Spleen (tissue), 7 donors: Measurements from ENCODE around the gene SUPT3H.
"Not testable (repeated sequence)": the region's sequence is repeated elsewhere in the genome, so short reads cannot be mapped to it uniquely, and the experiment has no call there.

ENCODE experiments used
- POLR2A ChIP-seq, 3 donors: fragments of 450-650 bp; IDR thresholded peaks; one replicate each; pipeline ENCODE4 v1.5.1; 2017; ENCODE audit warnings: antibody characterized with exemption in 3 of 3, mild to moderate bottlenecking in 1 of 3
- POLR2AphosphoS5 ChIP-seq, 3 donors: sonication (generic); formaldehyde crosslinking; IDR thresholded peaks; one replicate each; pipeline ENCODE4 v1.5.1; 2017; ENCODE audit warnings: antibody characterized with exemption in 3 of 3
- TF ChIP-seq, protein P1 (sequence below), 11 experiments: fragments of 200-600 bp in 7 of 11; fragments of 450-650 bp in 4 of 11; sonication (generic) in 4 of 11; IDR thresholded peaks in 8 of 11; conservative IDR thresholded peaks in 3 of 11; 1 replicate in 7 of 11; 2 replicates in 4 of 11; pipeline versions ENCODE4 v1.4.0 to v1.8.0; 2016 to 2021; ENCODE audit warnings: antibody characterized with exemption in 11 of 11, inconsistent platforms in 4 of 11, mild to moderate bottlenecking in 1 of 11
- donor health status: DM: no; HTN: no; CAD: no; lungs with moderate emphysema.
- donor health status: DM: no; HTN: no; CAD: no.
- donor health status: DM: no; HTN: no; CAD: no.

- TF ChIP-seq, protein P1, sequence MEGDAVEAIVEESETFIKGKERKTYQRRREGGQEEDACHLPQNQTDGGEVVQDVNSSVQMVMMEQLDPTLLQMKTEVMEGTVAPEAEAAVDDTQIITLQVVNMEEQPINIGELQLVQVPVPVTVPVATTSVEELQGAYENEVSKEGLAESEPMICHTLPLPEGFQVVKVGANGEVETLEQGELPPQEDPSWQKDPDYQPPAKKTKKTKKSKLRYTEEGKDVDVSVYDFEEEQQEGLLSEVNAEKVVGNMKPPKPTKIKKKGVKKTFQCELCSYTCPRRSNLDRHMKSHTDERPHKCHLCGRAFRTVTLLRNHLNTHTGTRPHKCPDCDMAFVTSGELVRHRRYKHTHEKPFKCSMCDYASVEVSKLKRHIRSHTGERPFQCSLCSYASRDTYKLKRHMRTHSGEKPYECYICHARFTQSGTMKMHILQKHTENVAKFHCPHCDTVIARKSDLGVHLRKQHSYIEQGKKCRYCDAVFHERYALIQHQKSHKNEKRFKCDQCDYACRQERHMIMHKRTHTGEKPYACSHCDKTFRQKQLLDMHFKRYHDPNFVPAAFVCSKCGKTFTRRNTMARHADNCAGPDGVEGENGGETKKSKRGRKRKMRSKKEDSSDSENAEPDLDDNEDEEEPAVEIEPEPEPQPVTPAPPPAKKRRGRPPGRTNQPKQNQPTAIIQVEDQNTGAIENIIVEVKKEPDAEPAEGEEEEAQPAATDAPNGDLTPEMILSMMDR (IDR thresholded peaks at IDR 0.05 in 8 of 11, conservative IDR thresholded peaks at IDR 0.05 in 3 of 11) = not testable (repeated sequence)
- TF ChIP-seq POLR2A, POLR2AphosphoS5 (IDR thresholded peaks at IDR 0.05): not testable (repeated sequence)
Observed at GRCh38 chr6:45067446-45067845, 310.3 kb downstream of the SUPT3H start.
